GM12872 (cell line): ENCODE results near the gene GAB4.

Source experiments
- CTCF ChIP-seq: IDR thresholded peaks from 3 replicates; pipeline ENCODE4 v1.5.1; 2011; ENCODE audit warnings: low read depth, mild to moderate bottlenecking, low read length, moderate library complexity; ENCODE audit not compliant: insufficient read depth

The GAB4 gene

GRCh38 chr22:16975155-16975885 is 32.7 kb downstream of the GAB4 start:
- no peak for TF ChIP-seq CTCF

GRCh38 chr22:16974298-16975084 is 33.5 kb downstream of the GAB4 start:
- TF ChIP-seq CTCF: no peak

GRCh38 chr22:16973591-16974297 is 34.3 kb downstream of the GAB4 start:
- no peak for TF ChIP-seq CTCF

- no peak for TF ChIP-seq CTCF
Measured at GRCh38 chr22:16972311-16972710, 35.7 kb downstream of the GAB4 start.

- TF ChIP-seq CTCF: no peak
Measured at GRCh38 chr22:16970446-16970845, 37.6 kb downstream of the GAB4 start.

GRCh38 chr22:16969508-16970327 is 38.3 kb downstream of the GAB4 start:
- TF ChIP-seq CTCF: no peak
